Sigmoid colon (tissue), 4 donors: ENCODE results near the gene SPAG16.

Experiments
- CTCF ChIP-seq, 4 experiments: fragments of 450-650 bp in 3 of 4; fragments of 200-600 bp in 1 of 4; IDR thresholded peaks; one replicate each; pipeline ENCODE4 v1.5.1; 2016 to 2019; ENCODE audit warnings: antibody characterized with exemption in 4 of 4, mild to moderate bottlenecking in 3 of 4, moderate library complexity in 2 of 4
- EP300 ChIP-seq, 4 donors: sonication (generic); formaldehyde crosslinking; IDR thresholded peaks; one replicate each; pipeline ENCODE4 v1.6.1; 2017; ENCODE audit warnings: antibody characterized with exemption in 4 of 4
- POLR2A ChIP-seq, 2 donors: fragments of 450-650 bp; IDR thresholded peaks; one replicate each; pipeline ENCODE4 v1.6.1; 2016; ENCODE audit warnings: antibody characterized with exemption in 2 of 2, mild to moderate bottlenecking in 2 of 2, moderate library complexity in 2 of 2

- TF ChIP-seq CTCF (IDR thresholded peaks at IDR 0.05): no peak
- no peak for TF ChIP-seq POLR2A (IDR thresholded peaks at IDR 0.05)
- TF ChIP-seq EP300 (IDR thresholded peaks at IDR 0.05): no peak
Observed at GRCh38 chr2:214310319-214310718, 1026.1 kb downstream of the SPAG16 start.
